Loucy (cell line): ENCODE data around the gene RPS27L.

Experiments used
- EZH2phosphoT487 ChIP-seq: fragments of 200-600 bp; IDR thresholded peaks from 2 replicates; pipeline ENCODE4 v1.6.1; 2018; ENCODE audit warnings: antibody characterized with exemption, mild to moderate bottlenecking, moderate library complexity, borderline replicate concordance
- TF ChIP-seq, protein P1 (sequence below): fragments of 200-600 bp; sonication (generic); conservative IDR thresholded peaks from 2 replicates; pipeline ENCODE4 v1.5.1; 2014; ENCODE audit warnings: mild to moderate bottlenecking, antibody characterized with exemption, low read length

- TF ChIP-seq, protein P1, sequence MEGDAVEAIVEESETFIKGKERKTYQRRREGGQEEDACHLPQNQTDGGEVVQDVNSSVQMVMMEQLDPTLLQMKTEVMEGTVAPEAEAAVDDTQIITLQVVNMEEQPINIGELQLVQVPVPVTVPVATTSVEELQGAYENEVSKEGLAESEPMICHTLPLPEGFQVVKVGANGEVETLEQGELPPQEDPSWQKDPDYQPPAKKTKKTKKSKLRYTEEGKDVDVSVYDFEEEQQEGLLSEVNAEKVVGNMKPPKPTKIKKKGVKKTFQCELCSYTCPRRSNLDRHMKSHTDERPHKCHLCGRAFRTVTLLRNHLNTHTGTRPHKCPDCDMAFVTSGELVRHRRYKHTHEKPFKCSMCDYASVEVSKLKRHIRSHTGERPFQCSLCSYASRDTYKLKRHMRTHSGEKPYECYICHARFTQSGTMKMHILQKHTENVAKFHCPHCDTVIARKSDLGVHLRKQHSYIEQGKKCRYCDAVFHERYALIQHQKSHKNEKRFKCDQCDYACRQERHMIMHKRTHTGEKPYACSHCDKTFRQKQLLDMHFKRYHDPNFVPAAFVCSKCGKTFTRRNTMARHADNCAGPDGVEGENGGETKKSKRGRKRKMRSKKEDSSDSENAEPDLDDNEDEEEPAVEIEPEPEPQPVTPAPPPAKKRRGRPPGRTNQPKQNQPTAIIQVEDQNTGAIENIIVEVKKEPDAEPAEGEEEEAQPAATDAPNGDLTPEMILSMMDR, result no peak
- TF ChIP-seq EZH2phosphoT487, result no peak
These were observed at the start of gene RPS27L for GRCh38 chr15:63157118-63157843.
